ENCODE data around the gene CACNA1C.

Gene CACNA1C

GRCh38 chr12:2267703-2268470 lies 215.1 kb downstream of the CACNA1C start:
- Histone ChIP-seq H3K9me3 (ENCODE audit: control insufficient read depth in 1 of 2, low read length in 2 of 2) (no peaks in the 10 kb centered on the region), H3K4me3 (ENCODE audit: low read depth in 1 of 2, low read length in 2 of 2) (no peak overlapping the region), H3K27ac (ENCODE audit: low read depth, low read length) (no peak overlapping the region), H3K4me1 (ENCODE audit: control insufficient read depth in 1 of 2, insufficient read depth in 2 of 2, low read length in 2 of 2) (peaks cover 7 to 18% of the 10 kb centered on the region in 2 donors), H3K36me3 (ENCODE audit: control insufficient read depth in 1 of 2, insufficient read depth in 2 of 2, low read length in 2 of 2) (no peaks in the 10 kb centered on the region), H3K27me3 (ENCODE audit: control insufficient read depth in 1 of 2, insufficient read depth in 2 of 2, low read length in 2 of 2) (no peaks in the 10 kb centered on the region), H3K9ac (ENCODE audit: low read depth in 1 of 2, low read length in 2 of 2) (no peak overlapping the region)

- no peaks in the 10 kb centered on the region for H3K36me3 ChIP-seq (ENCODE audit: control insufficient read depth in 1 of 2, insufficient read depth in 2 of 2, low read length in 2 of 2)
- no peak overlapping the region for H3K9ac ChIP-seq (ENCODE audit: low read depth in 1 of 2, low read length in 2 of 2)
- no peaks in the 10 kb centered on the region for H3K27me3 ChIP-seq (ENCODE audit: control insufficient read depth in 1 of 2, insufficient read depth in 2 of 2, low read length in 2 of 2)
- H3K27ac ChIP-seq (ENCODE audit: low read depth, low read length) = no peak overlapping the region
- H3K9me3 ChIP-seq (ENCODE audit: control insufficient read depth in 1 of 2, low read length in 2 of 2) = no peaks in the 10 kb centered on the region
- H3K4me3 ChIP-seq (ENCODE audit: low read depth in 1 of 2, low read length in 2 of 2) = no peak overlapping the region
- peaks cover 7 to 18% of the 10 kb centered on the region in 2 donors for H3K4me1 ChIP-seq (ENCODE audit: control insufficient read depth in 1 of 2, insufficient read depth in 2 of 2, low read length in 2 of 2)
Observed at GRCh38 chr12:2268471-2269286, 215.9 kb downstream of the CACNA1C start.

- H3K9me3 ChIP-seq (ENCODE audit: control insufficient read depth in 1 of 2, low read length in 2 of 2) = no peaks in the 10 kb centered on the region
- H3K9ac ChIP-seq (ENCODE audit: low read depth in 1 of 2, low read length in 2 of 2) = no peak overlapping the region
- no peaks in the 10 kb centered on the region for H3K36me3 ChIP-seq (ENCODE audit: control insufficient read depth in 1 of 2, insufficient read depth in 2 of 2, low read length in 2 of 2)
- H3K4me1 ChIP-seq (ENCODE audit: control insufficient read depth in 1 of 2, insufficient read depth in 2 of 2, low read length in 2 of 2) = peaks cover 7 to 13% of the 10 kb centered on the region in 2 donors
- no peak overlapping the region for H3K4me3 ChIP-seq (ENCODE audit: low read depth in 1 of 2, low read length in 2 of 2)
- H3K27ac ChIP-seq (ENCODE audit: low read depth, low read length) = no peak overlapping the region
- no peaks in the 10 kb centered on the region for H3K27me3 ChIP-seq (ENCODE audit: control insufficient read depth in 1 of 2, insufficient read depth in 2 of 2, low read length in 2 of 2)
Observed at GRCh38 chr12:2270846-2271245, 218.1 kb downstream of the CACNA1C start.

GRCh38 chr12:2271961-2272360 lies 219.2 kb downstream of the CACNA1C start:
- Histone ChIP-seq H3K27ac (ENCODE audit: low read depth, low read length) (no peak overlapping the region), H3K4me3 (ENCODE audit: low read depth in 1 of 2, low read length in 2 of 2) (no peak overlapping the region), H3K4me1 (ENCODE audit: control insufficient read depth in 1 of 2, insufficient read depth in 2 of 2, low read length in 2 of 2) (peaks cover 10 to 12% of the 10 kb centered on the region in 2 donors), H3K36me3 (ENCODE audit: control insufficient read depth in 1 of 2, insufficient read depth in 2 of 2, low read length in 2 of 2) (no peaks in the 10 kb centered on the region), H3K9ac (ENCODE audit: low read depth in 1 of 2, low read length in 2 of 2) (no peak overlapping the region), H3K27me3 (ENCODE audit: control insufficient read depth in 1 of 2, insufficient read depth in 2 of 2, low read length in 2 of 2) (no peaks in the 10 kb centered on the region), H3K9me3 (ENCODE audit: control insufficient read depth in 1 of 2, low read length in 2 of 2) (no peaks in the 10 kb centered on the region)

GRCh38 chr12:2273288-2273687 lies 220.5 kb downstream of the CACNA1C start:
- Histone ChIP-seq H3K36me3 (ENCODE audit: control insufficient read depth in 1 of 2, insufficient read depth in 2 of 2, low read length in 2 of 2) (no peaks in the 10 kb centered on the region), H3K27me3 (ENCODE audit: control insufficient read depth in 1 of 2, insufficient read depth in 2 of 2, low read length in 2 of 2) (no peaks in the 10 kb centered on the region), H3K4me1 (ENCODE audit: control insufficient read depth in 1 of 2, insufficient read depth in 2 of 2, low read length in 2 of 2) (peaks cover 3 to 4% of the 10 kb centered on the region in 2 donors), H3K4me3 (ENCODE audit: low read depth in 1 of 2, low read length in 2 of 2) (no peak overlapping the region), H3K9ac (ENCODE audit: low read depth in 1 of 2, low read length in 2 of 2) (no peak overlapping the region), H3K9me3 (ENCODE audit: control insufficient read depth in 1 of 2, low read length in 2 of 2) (no peaks in the 10 kb centered on the region), H3K27ac (ENCODE audit: low read depth, low read length) (no peak overlapping the region)

- Histone ChIP-seq H3K4me3 (ENCODE audit: low read depth in 1 of 2, low read length in 2 of 2) (no peak overlapping the region), H3K9ac (ENCODE audit: low read depth in 1 of 2, low read length in 2 of 2) (no peak overlapping the region), H3K27me3 (ENCODE audit: control insufficient read depth in 1 of 2, insufficient read depth in 2 of 2, low read length in 2 of 2) (no peaks in the 10 kb centered on the region), H3K36me3 (ENCODE audit: control insufficient read depth in 1 of 2, insufficient read depth in 2 of 2, low read length in 2 of 2) (no peaks in the 10 kb centered on the region), H3K9me3 (ENCODE audit: control insufficient read depth in 1 of 2, low read length in 2 of 2) (no peaks in the 10 kb centered on the region), H3K27ac (ENCODE audit: low read depth, low read length) (no peak overlapping the region), H3K4me1 (ENCODE audit: control insufficient read depth in 1 of 2, insufficient read depth in 2 of 2, low read length in 2 of 2) (peaks cover 3 to 4% of the 10 kb centered on the region in 2 donors)
Observed at GRCh38 chr12:2273751-2274150, 221.0 kb downstream of the CACNA1C start.

GRCh38 chr12:2274733-2275132 lies 221.9 kb downstream of the CACNA1C start:
- H3K4me3 ChIP-seq (ENCODE audit: low read depth in 1 of 2, low read length in 2 of 2) = no peak overlapping the region
- no peaks in the 10 kb centered on the region for H3K27me3 ChIP-seq (ENCODE audit: control insufficient read depth in 1 of 2, insufficient read depth in 2 of 2, low read length in 2 of 2)
- no peak overlapping the region for H3K27ac ChIP-seq (ENCODE audit: low read depth, low read length)
- H3K36me3 ChIP-seq (ENCODE audit: control insufficient read depth in 1 of 2, insufficient read depth in 2 of 2, low read length in 2 of 2) = no peaks in the 10 kb centered on the region
- H3K9me3 ChIP-seq (ENCODE audit: control insufficient read depth in 1 of 2, low read length in 2 of 2) = no peaks in the 10 kb centered on the region
- H3K9ac ChIP-seq (ENCODE audit: low read depth in 1 of 2, low read length in 2 of 2) = no peak overlapping the region
- peaks cover 3 to 4% of the 10 kb centered on the region in 2 donors for H3K4me1 ChIP-seq (ENCODE audit: control insufficient read depth in 1 of 2, insufficient read depth in 2 of 2, low read length in 2 of 2)

GRCh38 chr12:2276288-2277033 lies 223.7 kb downstream of the CACNA1C start:
- H3K4me3 ChIP-seq (ENCODE audit: low read depth in 1 of 2, low read length in 2 of 2) = no peak overlapping the region

GRCh38 chr12:2277492-2278155 lies 224.8 kb downstream of the CACNA1C start:
- H3K27ac ChIP-seq (ENCODE audit: low read depth, low read length) = no peak overlapping the region
- no peaks in the 10 kb centered on the region for H3K36me3 ChIP-seq (ENCODE audit: control insufficient read depth in 1 of 2, insufficient read depth in 2 of 2, low read length in 2 of 2)
- H3K9ac ChIP-seq (ENCODE audit: low read depth in 1 of 2, low read length in 2 of 2) = no peak overlapping the region
- no peak overlapping the region for H3K4me3 ChIP-seq (ENCODE audit: low read depth in 1 of 2, low read length in 2 of 2)
- no peaks in the 10 kb centered on the region for H3K27me3 ChIP-seq (ENCODE audit: control insufficient read depth in 1 of 2, insufficient read depth in 2 of 2, low read length in 2 of 2)
- no peaks in the 10 kb centered on the region for H3K9me3 ChIP-seq (ENCODE audit: control insufficient read depth in 1 of 2, low read length in 2 of 2)
- peaks cover 3 to 4% of the 10 kb centered on the region in 2 donors for H3K4me1 ChIP-seq (ENCODE audit: control insufficient read depth in 1 of 2, insufficient read depth in 2 of 2, low read length in 2 of 2)

More at GRCh38 chr12:2276288-2277033, 223.7 kb downstream of the CACNA1C start:
- H3K9ac ChIP-seq (ENCODE audit: low read depth in 1 of 2, low read length in 2 of 2) = no peak overlapping the region
- no peaks in the 10 kb centered on the region for H3K36me3 ChIP-seq (ENCODE audit: control insufficient read depth in 1 of 2, insufficient read depth in 2 of 2, low read length in 2 of 2)
- H3K4me1 ChIP-seq (ENCODE audit: control insufficient read depth in 1 of 2, insufficient read depth in 2 of 2, low read length in 2 of 2) = peaks cover 3 to 4% of the 10 kb centered on the region in 2 donors
- no peaks in the 10 kb centered on the region for H3K27me3 ChIP-seq (ENCODE audit: control insufficient read depth in 1 of 2, insufficient read depth in 2 of 2, low read length in 2 of 2)
- no peaks in the 10 kb centered on the region for H3K9me3 ChIP-seq (ENCODE audit: control insufficient read depth in 1 of 2, low read length in 2 of 2)
- no peak overlapping the region for H3K27ac ChIP-seq (ENCODE audit: low read depth, low read length)
